K562 treated with DMSO at 1 percent for 24 hours (cell line): ENCODE data around the gene BTN1A1. TPM values are rescaled to one million over a fixed set of nuclear protein-coding genes. Genes with fewer than 3 reads are reported as not detected.

ENCODE experiments used
- total RNA-seq: library from RNA; unstranded; fragments of 300-600 nt; gene quantifications from 2 replicates; pipeline ENCODE4 v1.2.3, GENCODE V29; 2022; ENCODE audit warnings: low read depth; ENCODE audit not compliant: insufficient read depth

BTN1A1 gene
- total RNA-seq = not detected in 2 replicates

GRCh38 chr6:26500102-26500501 is at the start of gene BTN1A1:
BTN1A1 (plus strand) TSS chr6:26500303; CDS start chr6:26501287, 984 bp downstream.

DNA sequence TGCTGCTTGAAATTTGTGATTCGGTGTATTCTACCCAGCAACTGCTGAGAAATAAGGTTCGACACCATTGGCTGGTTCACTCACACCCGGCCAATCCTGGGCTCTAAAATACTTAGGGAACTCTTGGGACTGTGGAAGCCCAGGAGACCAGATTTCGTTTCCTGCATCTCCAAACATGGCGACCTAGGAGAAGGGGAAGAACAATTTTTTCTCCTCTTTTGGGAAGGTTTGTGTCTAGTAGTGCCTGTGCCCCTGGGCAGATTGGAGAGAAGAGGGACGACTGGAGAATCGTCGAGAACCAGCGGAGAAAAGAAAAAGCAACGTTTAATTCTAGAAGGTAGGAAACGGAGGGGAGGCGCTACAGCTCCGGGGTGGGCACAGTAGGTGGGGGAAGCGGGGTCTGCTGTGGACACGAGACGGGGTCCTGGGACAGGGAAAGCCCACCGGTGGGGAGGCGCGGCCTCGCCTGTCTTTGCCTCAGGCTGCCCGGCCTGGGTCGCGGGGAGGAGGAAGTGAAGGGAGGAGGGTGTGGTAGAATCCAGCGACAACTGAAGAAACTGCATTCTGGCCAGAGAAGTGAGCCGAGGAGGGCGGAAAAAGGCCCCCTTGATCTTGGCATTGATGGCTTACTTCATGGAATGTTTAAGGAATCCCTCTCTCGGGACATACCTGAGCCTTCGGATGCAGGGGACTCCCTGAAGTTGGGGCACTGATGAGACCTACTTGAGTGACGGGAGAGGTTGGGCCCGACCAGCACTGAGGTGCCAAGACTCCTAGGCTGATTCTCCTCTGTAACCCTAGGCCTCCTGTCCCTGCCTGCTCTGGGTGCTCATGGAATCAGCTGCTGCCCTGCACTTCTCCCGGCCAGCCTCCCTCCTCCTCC is 42.1 kb upstream of the BTN1A1 start, which contains the start of gene BTN2A1:
Gene BTN2A1, plus strand, starts transcription at position 150 of the 883 bp plus-strand sequence. Its CDS starts 682 bp downstream, at position 832.

GRCh38 chr6:26537846-26538571 is 37.9 kb downstream of the BTN1A1 start, which contains the start of gene HMGN4:
HMGN4 (plus strand) TSS chr6:26538366; CDS start chr6:26545207, 6,841 bp downstream.

Other genes with a start within 250 kb of the BTN1A1 start
- gene BTN3A2, start 135.1 kb upstream of the BTN1A1 start, total RNA-seq = 4.8 and 5.7 TPM in 2 replicates
- gene BTN2A2, start 117.2 kb upstream of the BTN1A1 start, total RNA-seq = 13.1 and 17.1 TPM in 2 replicates
- 5.5 and 7.0 TPM in 2 replicates for gene BTN3A1, start 98.0 kb upstream of the BTN1A1 start, total RNA-seq
- 2.9 and 3.3 TPM in 2 replicates for gene BTN3A3, start 59.8 kb upstream of the BTN1A1 start, total RNA-seq
- gene BTN2A1, start 42.3 kb upstream of the BTN1A1 start, total RNA-seq = 18.4 and 20.0 TPM in 2 replicates
- gene HMGN4, start 38.1 kb downstream of the BTN1A1 start, total RNA-seq = 77.7 and 79.1 TPM in 2 replicates
- gene ABT1, start 96.7 kb downstream of the BTN1A1 start, total RNA-seq = 41.2 and 45.5 TPM in 2 replicates
- 15.4 and 15.6 TPM in 2 replicates for gene ZNF322, start 159.4 kb downstream of the BTN1A1 start, total RNA-seq